NCI-H1092 treated with DMSO at 0.1 percent for 48 hours (cell line): ENCODE results near the gene FLII.
A peak's percentile ranks its signal among the peaks of the same experiment; 100 is the strongest.

Source experiments
- DNase-seq: peaks from one replicate; lab custom pipeline; 2025; lab: John Stamatoyannopoulos, UW

The FLII gene

GRCh38 chr17:18245038-18245776 is 13.3 kb downstream of the FLII start:
- no peak for DNase-seq

- no peak for DNase-seq
Observed at GRCh38 chr17:18241229-18241871, 17.2 kb downstream of the FLII start.

DNA sequence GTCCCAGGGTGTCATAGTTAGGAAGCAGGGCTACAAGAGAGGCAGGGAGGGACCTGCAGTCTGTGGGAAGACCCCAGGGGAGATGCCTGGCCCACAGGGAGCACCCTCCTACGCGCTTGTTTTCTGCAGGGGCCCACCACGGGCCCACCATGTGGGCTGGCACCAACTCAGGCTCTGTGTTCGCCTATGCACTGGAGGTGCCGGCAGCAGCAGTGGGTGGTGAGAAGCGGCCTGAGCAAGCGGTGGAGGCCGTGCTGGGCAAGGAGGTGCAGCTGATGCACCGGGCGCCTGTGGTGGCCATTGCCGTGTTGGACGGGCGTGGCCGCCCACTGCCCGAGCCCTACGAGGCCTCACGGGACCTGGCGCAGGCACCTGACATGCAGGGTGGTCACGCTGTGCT is 18.1 kb downstream of the FLII start:
- DNase-seq = no peak

- DNase-seq = no peak
Observed at GRCh38 chr17:18238299-18238698, 20.2 kb downstream of the FLII start.

- no peak for DNase-seq
Observed at GRCh38 chr17:18237461-18237860, 21.1 kb downstream of the FLII start.

DNA sequence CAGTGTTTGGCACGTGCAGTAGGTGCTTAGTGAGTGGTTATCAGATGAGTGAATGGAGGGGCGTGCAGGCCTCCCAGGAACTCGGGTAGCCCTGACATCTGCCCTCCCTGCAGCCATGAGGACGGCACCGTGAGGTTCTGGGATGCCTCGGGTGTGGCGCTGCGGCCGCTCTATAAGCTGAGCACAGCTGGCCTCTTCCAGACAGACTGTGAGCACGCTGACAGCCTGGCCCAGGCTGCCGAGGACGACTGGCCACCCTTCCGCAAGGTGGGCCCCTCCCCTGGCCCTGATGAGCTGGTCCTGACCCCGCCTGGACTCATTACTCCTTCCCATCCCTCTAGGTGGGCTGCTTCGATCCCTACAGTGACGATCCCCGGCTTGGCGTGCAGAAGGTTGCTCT is 22.0 kb downstream of the FLII start:
- no peak for DNase-seq

DNA sequence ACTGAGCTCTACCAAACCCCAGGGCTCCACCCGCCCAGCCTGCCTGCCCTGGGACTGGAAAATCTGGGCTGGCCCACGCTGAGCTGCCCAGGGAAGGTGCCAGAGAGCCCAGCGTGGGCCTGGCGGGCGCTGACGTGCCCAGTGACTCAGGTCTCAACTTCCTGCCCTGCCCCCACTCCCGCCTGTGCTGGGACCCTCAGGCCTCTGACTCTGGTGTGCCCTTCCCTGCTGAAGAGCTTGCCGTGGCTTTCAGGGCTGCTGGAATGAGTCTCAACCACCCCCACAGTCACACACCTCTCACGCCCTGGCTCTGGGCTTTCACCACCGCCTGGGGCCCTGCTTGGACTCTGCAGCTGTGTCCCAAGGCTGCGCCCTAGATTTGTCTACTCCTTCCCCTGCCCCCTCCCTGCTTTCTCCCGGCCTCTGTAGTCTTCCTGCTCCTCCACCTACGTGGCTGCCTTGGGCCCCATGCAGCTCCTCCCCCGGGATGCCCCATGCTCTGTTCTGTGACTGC is 22.7 kb downstream of the FLII start:
- no peak for DNase-seq

GRCh38 chr17:18234853-18235380 is 23.6 kb downstream of the FLII start:
- no peak for DNase-seq

DNA sequence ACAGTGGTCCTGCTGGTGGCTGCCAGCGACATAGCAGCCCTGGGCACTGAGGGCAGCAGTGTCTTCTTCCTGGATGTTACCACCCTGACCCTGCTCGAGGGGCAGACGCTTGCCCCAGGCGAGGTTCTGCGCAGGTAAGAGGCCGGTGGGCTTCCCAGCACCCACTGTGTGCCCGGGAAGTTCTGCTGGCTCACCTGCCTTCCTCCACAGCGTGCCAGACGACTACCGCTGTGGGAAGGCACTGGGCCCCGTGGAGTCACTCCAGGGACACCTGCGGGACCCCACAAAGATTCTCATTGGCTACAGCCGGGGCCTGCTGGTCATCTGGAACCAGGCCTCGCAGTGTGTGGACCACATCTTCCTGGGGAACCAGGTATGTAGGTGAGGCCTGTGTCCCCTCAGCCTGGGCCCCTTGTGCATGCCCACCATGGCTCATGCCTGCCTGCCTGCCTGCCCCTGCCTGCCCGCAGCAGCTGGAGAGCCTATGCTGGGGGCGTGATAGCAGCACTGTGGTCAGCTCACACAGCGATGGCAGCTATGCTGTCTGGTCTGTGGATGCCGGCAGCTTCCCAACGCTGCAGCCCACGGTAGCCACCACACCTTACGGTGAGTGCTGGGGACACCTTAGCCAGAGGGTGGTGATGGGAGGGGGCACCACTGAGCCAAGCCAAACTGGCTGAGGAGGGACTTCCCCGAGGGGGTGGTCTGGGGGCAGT is 24.6 kb downstream of the FLII start:
- DNase-seq = no peak

- no peak for DNase-seq
Observed at GRCh38 chr17:18231164-18231563, 27.4 kb downstream of the FLII start.

GRCh38 chr17:18230288-18231141 is 28.0 kb downstream of the FLII start:
- DNase-seq = no peak

DNA sequence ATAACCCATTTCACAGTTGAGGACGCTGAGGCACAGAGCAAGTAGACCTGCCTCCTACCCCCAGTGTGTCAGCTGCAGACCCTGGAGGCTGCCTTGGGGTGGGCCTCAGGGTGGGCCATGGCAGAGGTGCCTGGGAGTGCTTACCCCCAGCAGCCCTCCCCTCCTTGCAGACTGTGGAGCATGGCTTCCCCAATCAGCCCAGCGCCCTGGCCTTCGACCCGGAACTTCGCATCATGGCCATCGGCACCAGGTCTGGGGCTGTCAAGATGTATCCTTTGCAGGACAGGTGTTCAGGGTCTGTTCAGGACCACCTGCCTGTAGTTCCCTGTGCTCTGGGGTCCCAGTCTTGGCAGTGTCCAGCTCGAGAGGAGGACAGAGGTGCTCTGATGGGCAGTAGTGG is 28.8 kb downstream of the FLII start:
- DNase-seq = no peak

DNA sequence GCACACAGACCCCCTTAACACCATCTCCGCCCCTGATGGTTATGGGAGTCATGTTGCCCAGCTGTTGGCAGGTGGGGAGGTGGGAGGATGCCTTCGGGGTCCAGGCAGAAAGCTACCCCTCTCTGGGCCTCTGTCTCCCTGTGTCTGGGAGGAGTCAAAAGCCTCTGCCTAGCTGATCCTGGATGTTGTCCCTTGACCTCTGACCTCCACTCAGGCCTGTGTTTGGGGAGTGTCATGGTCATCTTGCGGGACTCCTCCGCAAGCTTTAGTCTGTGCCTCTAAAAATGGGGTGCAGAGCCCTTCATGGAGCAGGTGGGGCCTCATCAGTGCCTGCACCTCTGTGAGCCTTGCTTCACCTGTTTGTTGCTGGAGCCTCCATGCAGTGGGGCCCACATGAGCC is 29.3 kb downstream of the FLII start:
- DNase-seq = no peak

- no peak for DNase-seq
Observed at GRCh38 chr17:18228176-18228682, 30.3 kb downstream of the FLII start.

- no peak for DNase-seq
Observed at GRCh38 chr17:18227635-18228034, 30.9 kb downstream of the FLII start.

DNA sequence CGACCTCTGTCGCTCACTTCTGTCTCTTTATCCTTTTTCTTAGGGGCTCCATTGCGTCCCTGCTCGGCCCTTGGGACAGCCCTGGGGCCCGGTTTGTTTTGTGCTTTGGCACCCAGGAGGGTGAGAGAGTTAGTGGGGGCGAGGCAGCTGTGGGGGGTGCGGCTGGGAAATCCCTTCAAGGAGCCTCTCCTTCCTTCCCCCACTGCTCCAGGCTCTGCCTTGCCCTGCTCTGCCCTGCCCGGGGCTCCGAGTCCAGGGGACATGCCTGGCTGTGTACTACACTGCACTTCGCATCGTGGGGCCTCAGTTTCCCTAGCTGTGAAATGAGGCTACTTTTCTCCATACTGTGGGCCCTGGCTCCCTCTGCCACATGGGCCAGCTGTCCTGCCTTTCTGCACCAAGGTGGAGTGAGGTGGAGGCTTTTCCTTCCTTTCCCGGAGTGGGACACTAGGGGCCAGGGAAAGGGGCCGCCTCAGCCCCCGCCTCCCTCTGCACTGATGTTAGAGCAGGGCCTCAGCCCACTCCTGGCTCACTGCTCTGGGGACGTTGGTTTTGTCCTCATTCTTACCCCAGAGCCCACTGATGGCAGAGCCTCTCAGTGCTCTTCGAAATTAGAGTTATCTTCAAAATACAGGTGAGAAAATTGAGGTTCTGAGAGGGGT is 32.1 kb downstream of the FLII start:
- no peak for DNase-seq

DNA sequence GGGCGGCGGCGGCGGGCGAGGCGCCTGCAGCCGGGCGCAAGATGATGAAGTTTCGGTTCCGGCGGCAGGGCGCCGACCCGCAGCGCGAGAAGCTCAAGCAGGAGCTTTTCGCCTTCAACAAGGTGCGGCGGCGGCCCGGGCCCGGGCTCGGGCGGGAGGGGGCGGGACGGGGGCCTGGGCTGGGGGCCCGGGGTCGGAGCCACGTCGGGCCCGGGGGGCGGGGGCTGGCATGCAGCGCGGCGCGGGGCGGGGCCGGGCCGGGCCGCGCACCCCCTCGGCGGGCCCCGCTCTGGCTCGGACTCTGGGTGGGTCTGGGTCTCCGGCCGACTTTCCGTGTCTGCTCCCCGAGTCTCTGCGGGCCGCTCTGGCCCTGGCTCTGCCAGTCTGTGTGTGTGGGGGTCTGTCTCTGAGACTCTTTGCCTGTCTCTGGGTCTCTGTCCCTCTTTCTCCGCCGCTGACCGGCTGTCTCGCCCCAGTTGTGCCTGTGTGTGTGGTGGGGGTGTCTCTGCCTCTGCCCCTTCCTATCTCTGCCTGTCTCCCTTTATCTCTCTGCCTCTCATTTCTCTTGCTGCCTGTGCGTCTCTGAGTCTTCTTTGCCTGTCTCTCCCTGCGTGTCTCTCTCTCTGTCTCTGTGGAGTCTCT is 32.8 kb downstream of the FLII start:
- no peak for DNase-seq

DNA sequence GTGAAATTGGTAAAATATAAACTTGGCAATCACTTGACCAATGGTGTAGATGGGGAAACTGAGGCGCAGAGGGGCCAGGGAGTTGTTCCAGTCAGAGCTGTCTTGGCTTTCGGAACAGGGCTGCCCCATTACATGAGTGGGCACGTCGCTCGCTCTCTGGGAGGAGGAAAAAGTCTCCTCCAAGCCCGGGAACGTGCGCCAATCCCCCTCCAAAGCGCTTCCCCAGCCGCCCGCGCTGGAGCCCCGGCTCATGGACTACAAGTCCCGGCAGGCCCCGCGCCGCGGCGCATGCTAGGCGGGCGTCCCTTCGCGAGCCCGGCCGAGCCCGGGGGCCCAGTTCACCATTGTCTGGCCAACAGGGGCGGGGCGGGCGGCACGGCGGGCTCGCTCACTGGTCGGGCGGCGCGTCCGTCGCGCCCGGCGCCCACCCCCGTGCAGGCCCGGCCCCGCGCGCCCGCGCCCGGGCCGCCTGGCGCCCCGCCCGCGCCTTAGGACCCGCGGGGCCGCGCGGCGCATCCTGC is 33.4 kb downstream of the FLII start, which contains the start of gene LLGL1:
TSS of gene LLGL1 (plus strand) at position 515 of the 521 bp plus-strand sequence. CDS start 48 bp downstream, outside the sequence.
- DNase-seq = peak; percentile 79

- no peak for DNase-seq
Observed at GRCh38 chr17:18224387-18225120, 34.0 kb downstream of the FLII start.

DNA sequence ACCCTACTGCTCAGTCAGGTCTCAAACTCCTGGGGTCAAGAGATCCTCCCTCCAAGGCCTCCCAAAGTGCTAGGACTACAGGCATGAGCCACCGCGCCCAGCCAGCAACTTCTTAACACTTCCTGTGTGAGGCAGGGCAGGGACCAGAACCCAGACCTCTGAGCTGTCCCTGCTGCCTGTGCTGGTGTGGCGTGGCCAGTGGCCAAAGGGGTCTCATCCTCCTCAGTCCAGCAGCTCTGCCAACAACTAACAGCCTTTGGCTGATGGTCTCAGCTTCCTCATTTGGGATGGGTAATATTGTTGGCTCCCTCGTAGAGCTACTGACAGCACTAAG is 34.5 kb downstream of the FLII start:
- no peak for DNase-seq
